Retinal pigment epithelial cell (primary cell): ENCODE measurements around the gene KCNQ1.

Source experiments
- DNase-seq: peaks from one replicate; pipeline ENCODE4 v3.0.0-alpha.2; 2010; ENCODE audit warnings: low read depth
- H3K4me3 ChIP-seq: 2 replicates; pipeline ENCODE4 v1.5.1; 2011; ENCODE audit warnings: mild to moderate bottlenecking, low read length, control low read depth, moderate library complexity
- CTCF ChIP-seq: conservative IDR thresholded peaks from 2 replicates; pipeline ENCODE4 v1.5.1; 2011; ENCODE audit warnings: low read depth, low read length, control low read depth, inconsistent platforms

Gene KCNQ1

GRCh38 chr11:2698386-2699184 lies 253.8 kb downstream of the KCNQ1 start:
- no peak for TF ChIP-seq CTCF
- no peak for DNase-seq
- H3K4me3 ChIP-seq = peak overlapping the region; percentile 87

- TF ChIP-seq CTCF = no peak
- H3K4me3 ChIP-seq = peak overlapping the region; percentile 87
- DNase-seq = no peak
These were observed 254.3 kb downstream of the KCNQ1 start for GRCh38 chr11:2699185-2699530.

GRCh38 chr11:2699531-2700414 lies 255.0 kb downstream of the KCNQ1 start, which contains the start of gene KCNQ1OT1:
TSS of gene KCNQ1OT1 (minus strand) at chr11:2699994.
- peak; percentile 81 for DNase-seq
- H3K4me3 ChIP-seq = peak within 1 kb of the TSS; percentile 87
- no peak for TF ChIP-seq CTCF

GRCh38 chr11:2700415-2701211 lies 255.8 kb downstream of the KCNQ1 start:
- no peak for TF ChIP-seq CTCF
- peak overlapping the region; percentile 48 for H3K4me3 ChIP-seq
- DNase-seq = no peak

- DNase-seq = no peak
- H3K4me3 ChIP-seq = no peak overlapping the region
- TF ChIP-seq CTCF = no peak
These were observed 256.4 kb downstream of the KCNQ1 start for GRCh38 chr11:2701230-2701629.

- TF ChIP-seq CTCF = no peak
- H3K4me3 ChIP-seq = no peak overlapping the region
These were observed 257.2 kb downstream of the KCNQ1 start for GRCh38 chr11:2701898-2702434.

More at GRCh38 chr11:2701898-2702434, 257.2 kb downstream of the KCNQ1 start:
- DNase-seq = no peak
